ENCODE data around the gene HBS1L.
A peak's percentile ranks its signal among the peaks of the same experiment; 100 is the strongest.

HBS1L gene

GRCh38 chr6:134920422-134920821 is 134.2 kb downstream of the HBS1L start:
- FAIRE-seq (no peak), DNase-seq (ENCODE audit: low spot score) (no peak)

DNA sequence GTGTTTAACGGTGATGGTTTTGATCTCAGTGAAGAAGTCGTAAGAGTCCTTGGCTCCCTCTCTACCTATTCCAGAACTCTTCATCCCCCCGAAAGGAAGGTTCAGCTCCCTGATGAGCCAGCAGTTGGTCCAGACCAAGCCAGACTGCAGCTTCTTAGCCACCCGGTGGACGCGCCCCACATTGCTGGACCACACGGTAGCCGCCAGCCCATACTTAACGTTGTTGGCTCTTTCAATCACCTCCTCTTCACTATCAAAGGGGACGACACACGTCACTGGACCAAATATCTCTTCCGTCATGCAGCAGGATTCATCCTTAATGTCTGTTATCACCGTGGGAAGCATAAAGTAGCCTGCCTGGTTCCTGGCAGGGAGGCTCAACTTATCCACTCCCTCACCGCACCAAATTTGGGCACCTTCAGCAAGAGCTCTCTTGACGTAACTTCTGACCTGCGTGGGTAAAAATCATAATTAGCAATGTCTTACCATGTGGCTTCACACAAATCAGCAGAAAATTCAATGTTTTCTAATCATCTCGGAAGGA is 136.1 kb downstream of the HBS1L start:
- FAIRE-seq (no peak), DNase-seq (ENCODE audit: low spot score) (no peak)

- FAIRE-seq (peak; percentile 92), DNase-seq (ENCODE audit: low spot score) (peak; percentile 81)
Measured at GRCh38 chr6:134911547-134911946, 143.1 kb downstream of the HBS1L start.

GRCh38 chr6:134910593-134910935 is 144.1 kb downstream of the HBS1L start:
- no peak for DNase-seq (ENCODE audit: low spot score)
- FAIRE-seq = no peak

Measured in RCC 7860 (cell line).